ENCODE measurements around the gene IPO11.
A peak's percentile ranks its signal among the peaks of the same experiment; 100 is the strongest.

IPO11 gene

DNA sequence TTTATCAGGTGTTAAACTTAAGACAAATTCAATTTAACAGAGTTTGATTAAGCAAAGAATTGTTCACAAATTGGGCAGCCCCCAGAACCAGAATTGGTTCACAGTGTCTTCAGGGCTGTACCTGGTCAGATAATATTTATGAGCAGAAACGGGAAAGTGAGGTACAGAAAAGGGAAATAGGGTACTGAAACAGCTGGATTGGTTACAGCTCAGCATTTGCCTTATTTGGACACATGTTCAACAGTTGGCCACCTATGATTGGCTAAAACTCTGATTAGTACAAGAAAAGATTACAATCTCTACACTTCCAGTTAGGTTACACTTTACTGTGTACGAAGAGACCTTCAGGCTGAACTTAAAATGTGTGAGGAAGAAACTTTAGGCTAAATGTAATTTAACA, 184.8 kb downstream of the IPO11 start:
- DNase-seq (ENCODE audit: low read depth), result no peak
- no peak overlapping the region for H3K4me3 ChIP-seq (ENCODE audit: low read length)
- TF ChIP-seq, protein P1, sequence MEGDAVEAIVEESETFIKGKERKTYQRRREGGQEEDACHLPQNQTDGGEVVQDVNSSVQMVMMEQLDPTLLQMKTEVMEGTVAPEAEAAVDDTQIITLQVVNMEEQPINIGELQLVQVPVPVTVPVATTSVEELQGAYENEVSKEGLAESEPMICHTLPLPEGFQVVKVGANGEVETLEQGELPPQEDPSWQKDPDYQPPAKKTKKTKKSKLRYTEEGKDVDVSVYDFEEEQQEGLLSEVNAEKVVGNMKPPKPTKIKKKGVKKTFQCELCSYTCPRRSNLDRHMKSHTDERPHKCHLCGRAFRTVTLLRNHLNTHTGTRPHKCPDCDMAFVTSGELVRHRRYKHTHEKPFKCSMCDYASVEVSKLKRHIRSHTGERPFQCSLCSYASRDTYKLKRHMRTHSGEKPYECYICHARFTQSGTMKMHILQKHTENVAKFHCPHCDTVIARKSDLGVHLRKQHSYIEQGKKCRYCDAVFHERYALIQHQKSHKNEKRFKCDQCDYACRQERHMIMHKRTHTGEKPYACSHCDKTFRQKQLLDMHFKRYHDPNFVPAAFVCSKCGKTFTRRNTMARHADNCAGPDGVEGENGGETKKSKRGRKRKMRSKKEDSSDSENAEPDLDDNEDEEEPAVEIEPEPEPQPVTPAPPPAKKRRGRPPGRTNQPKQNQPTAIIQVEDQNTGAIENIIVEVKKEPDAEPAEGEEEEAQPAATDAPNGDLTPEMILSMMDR (IDR thresholded peaks at IDR 0.05; ENCODE audit: insufficient read depth, low read depth, low read length, missing control alignments), result no peak

DNA sequence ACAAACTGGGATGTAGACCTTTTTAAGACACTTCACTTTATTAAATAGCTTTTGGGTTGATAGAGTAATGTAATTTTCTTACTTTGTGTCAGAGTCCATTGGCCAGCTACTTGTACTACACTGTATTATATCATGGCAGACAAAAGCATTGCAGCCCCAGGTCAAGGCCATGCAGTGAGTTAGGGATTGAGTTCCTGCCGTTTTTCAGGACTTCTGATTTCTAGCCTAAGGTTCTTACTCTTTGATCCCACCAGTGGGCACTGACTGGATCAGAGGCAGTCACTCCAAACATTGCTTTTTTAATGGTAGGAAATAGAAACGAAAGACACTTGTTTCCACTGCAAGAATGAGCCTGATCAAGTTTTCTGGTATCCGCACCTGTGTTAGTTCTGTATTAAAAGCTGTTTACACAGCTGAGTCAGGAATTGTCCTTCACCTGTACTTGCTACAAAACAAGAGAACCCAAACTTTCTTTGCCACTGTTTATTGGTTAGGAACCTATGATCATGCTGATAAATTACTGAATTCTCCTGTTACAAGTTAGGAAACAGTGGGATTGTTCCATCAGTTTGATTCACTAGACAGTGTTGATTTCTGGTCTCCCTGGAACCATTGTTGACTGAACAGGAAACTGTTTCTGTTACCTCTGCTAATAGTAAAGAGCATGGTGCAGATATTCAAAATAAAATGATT, 188.1 kb downstream of the IPO11 start:
- no peak overlapping the region for H3K4me3 ChIP-seq (ENCODE audit: low read length)
- TF ChIP-seq, protein P1 (IDR thresholded peaks at IDR 0.05; ENCODE audit: insufficient read depth, low read depth, low read length, missing control alignments), result no peak
- DNase-seq (ENCODE audit: low read depth), result peak; percentile 11

DNA sequence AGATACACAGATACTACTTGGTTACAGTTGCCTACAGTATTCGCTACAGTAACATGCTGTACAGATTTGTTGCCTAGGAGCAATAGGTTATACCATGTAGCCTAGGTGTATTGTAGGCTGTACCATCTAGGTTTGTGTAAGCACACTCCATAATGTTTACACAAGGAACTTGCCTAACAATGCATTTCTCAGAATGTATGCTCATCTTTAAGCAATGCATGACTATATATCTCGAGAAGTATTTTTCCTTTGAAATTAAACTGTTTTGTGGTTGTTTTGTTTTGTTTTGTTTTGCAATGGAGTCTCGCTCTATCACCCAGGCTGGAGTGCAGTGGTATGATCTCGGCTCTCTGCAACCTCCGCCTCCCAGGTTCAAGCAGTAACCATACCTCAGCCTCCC, 191.4 kb downstream of the IPO11 start:
- DNase-seq (ENCODE audit: low read depth), result peak; percentile 22
- TF ChIP-seq, protein P1 (IDR thresholded peaks at IDR 0.05; ENCODE audit: insufficient read depth, low read depth, low read length, missing control alignments), result no peak
- no peak overlapping the region for H3K4me3 ChIP-seq (ENCODE audit: low read length)

DNA sequence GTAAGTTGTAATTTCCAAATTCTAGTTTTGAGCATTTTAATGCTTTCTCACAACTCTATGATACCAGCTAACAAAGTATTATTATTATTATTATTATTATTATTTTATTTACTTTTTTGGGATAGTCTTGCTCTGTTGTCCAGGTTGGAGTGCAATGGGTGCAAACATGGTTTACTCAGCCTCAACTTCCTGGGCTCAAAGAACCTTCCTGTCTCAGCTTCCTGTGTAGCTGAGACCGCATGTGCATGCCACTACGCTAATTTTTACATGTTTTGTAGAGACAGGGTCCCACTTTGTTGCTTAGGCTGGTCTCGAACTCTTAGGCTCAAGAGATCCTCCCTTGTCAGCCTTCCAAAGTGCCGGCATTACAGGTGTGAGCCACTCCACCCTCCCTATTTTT, 193.1 kb downstream of the IPO11 start:
- no peak overlapping the region for H3K4me3 ChIP-seq (ENCODE audit: low read length)
- no peak for DNase-seq (ENCODE audit: low read depth)
- TF ChIP-seq, protein P1 (IDR thresholded peaks at IDR 0.05; ENCODE audit: insufficient read depth, low read depth, low read length, missing control alignments), result no peak

DNA sequence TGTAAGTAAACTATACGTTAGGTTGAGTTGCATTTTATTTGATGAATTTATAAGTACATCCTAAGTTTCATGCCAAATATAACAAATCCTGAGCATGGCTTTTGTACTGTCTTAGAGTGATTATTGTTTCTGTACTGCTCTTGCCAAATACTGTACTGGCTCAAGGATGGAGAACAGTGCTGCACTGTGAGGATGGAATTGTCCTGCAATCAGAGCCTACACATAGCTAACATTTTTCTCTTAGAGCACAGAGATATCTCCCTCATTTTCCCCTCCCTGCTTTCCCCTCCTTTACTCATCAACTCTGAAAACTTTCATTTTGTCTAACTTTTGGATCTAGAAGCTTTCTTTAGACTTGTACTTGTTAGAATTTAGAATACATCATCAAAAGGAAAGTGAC, 194.3 kb downstream of the IPO11 start:
- DNase-seq (ENCODE audit: low read depth), result no peak
- TF ChIP-seq, protein P1 (IDR thresholded peaks at IDR 0.05; ENCODE audit: insufficient read depth, low read depth, low read length, missing control alignments), result no peak
- no peak overlapping the region for H3K4me3 ChIP-seq (ENCODE audit: low read length)

DNA sequence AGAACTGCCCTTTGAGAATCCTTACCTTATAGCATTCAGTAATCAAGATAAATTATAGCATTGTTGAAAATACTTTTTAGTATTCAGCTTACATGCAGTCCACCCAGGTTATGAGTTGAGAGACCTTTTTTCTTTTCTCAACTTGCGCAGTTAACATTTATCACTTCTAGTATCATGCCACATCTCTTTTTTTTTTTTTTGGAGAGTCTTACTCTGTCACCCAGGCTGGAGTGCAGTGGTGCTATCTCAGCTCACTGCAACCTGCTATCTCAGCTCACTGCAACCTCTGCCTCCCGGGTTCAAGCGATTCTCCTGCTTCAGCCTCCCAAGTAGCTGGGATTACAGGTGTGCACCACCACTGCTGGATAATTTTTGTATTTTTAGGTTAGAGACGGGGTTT, 195.1 kb downstream of the IPO11 start:
- no peak overlapping the region for H3K4me3 ChIP-seq (ENCODE audit: low read length)
- DNase-seq (ENCODE audit: low read depth), result no peak
- TF ChIP-seq, protein P1 (IDR thresholded peaks at IDR 0.05; ENCODE audit: insufficient read depth, low read depth, low read length, missing control alignments), result no peak

Measured in epithelial cell of esophagus (primary cell).